Measurements from ENCODE around the gene CDKN1B. TPM values are rescaled to one million over a fixed set of nuclear protein-coding genes. Genes with fewer than 3 reads are reported as not detected.

Gene CDKN1B
- total and polyA plus RNA-seq, 2 experiments from 2014 or later = 9.3 to 27.9 TPM

- no peak for TF ChIP-seq EZH2phosphoT487 (IDR thresholded peaks at IDR 0.05; ENCODE audit: unreplicated experiment)
- TF ChIP-seq, protein P1, sequence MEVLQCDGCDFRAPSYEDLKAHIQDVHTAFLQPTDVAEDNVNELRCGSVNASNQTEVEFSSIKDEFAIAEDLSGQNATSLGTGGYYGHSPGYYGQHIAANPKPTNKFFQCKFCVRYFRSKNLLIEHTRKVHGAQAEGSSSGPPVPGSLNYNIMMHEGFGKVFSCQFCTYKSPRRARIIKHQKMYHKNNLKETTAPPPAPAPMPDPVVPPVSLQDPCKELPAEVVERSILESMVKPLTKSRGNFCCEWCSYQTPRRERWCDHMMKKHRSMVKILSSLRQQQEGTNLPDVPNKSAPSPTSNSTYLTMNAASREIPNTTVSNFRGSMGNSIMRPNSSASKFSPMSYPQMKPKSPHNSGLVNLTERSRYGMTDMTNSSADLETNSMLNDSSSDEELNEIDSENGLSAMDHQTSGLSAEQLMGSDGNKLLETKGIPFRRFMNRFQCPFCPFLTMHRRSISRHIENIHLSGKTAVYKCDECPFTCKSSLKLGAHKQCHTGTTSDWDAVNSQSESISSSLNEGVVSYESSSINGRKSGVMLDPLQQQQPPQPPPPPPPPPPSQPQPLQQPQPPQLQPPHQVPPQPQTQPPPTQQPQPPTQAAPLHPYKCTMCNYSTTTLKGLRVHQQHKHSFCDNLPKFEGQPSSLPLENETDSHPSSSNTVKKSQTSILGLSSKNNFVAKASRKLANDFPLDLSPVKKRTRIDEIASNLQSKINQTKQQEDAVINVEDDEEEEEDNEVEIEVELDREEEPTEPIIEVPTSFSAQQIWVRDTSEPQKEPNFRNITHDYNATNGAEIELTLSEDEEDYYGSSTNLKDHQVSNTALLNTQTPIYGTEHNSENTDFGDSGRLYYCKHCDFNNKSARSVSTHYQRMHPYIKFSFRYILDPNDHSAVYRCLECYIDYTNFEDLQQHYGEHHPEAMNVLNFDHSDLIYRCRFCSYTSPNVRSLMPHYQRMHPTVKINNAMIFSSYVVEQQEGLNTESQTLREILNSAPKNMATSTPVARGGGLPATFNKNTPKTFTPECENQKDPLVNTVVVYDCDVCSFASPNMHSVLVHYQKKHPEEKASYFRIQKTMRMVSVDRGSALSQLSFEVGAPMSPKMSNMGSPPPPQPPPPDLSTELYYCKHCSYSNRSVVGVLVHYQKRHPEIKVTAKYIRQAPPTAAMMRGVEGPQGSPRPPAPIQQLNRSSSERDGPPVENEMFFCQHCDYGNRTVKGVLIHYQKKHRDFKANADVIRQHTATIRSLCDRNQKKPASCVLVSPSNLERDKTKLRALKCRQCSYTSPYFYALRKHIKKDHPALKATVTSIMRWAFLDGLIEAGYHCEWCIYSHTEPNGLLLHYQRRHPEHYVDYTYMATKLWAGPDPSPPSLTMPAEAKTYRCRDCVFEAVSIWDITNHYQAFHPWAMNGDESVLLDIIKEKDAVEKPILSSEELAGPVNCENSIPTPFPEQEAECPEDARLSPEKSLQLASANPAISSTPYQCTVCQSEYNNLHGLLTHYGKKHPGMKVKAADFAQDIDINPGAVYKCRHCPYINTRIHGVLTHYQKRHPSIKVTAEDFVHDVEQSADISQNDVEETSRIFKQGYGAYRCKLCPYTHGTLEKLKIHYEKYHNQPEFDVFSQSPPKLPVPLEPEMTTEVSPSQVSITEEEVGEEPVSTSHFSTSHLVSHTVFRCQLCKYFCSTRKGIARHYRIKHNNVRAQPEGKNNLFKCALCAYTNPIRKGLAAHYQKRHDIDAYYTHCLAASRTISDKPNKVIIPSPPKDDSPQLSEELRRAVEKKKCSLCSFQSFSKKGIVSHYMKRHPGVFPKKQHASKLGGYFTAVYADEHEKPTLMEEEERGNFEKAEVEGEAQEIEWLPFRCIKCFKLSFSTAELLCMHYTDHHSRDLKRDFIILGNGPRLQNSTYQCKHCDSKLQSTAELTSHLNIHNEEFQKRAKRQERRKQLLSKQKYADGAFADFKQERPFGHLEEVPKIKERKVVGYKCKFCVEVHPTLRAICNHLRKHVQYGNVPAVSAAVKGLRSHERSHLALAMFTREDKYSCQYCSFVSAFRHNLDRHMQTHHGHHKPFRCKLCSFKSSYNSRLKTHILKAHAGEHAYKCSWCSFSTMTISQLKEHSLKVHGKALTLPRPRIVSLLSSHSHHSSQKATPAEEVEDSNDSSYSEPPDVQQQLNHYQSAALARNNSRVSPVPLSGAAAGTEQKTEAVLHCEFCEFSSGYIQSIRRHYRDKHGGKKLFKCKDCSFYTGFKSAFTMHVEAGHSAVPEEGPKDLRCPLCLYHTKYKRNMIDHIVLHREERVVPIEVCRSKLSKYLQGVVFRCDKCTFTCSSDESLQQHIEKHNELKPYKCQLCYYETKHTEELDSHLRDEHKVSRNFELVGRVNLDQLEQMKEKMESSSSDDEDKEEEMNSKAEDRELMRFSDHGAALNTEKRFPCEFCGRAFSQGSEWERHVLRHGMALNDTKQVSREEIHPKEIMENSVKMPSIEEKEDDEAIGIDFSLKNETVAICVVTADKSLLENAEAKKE (CRISPR knock-in tag; IDR thresholded peaks at IDR 0.05) = no peak
- TF ChIP-seq EZH2 (IDR thresholded peaks at IDR 0.05; ENCODE audit: low read depth, unreplicated experiment) = no peak
These were observed 14.0 kb downstream of the CDKN1B start (continued) for GRCh38 chr12:12731178-12731577.

DNA sequence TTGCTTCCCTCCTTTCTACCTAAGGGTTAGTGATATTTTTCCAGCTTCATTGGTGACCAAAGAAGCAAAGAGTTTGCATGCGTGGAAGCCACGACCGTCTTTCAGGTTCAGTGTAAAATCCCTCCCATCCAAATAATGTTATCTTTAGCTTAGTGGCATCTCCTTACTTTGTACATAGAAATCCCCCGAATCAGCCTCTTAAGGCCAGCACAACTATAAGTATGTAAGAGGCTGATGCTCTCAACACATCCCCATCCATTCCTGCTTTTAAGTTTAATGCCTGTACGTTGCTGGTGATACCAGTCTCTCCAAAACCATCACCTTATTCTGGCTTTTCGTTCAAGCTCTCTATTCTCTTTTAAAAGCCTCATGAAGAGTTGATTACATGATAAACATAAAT lies 14.6 kb downstream of the CDKN1B start:
- Mint-ChIP-seq H3K4me3 (no peak overlapping the region), H3K4me1 (peaks cover 12% of the 10 kb centered on the region), H3K36me3 (ENCODE audit: low read depth) (no peaks in the 10 kb centered on the region; the same call in 2 of the 3 replicates), H3K27me3 (ENCODE audit: insufficient read depth, low read depth, poor library complexity) (peaks cover 7% of the 10 kb centered on the region), H3K27ac (no peak overlapping the region), H3K9me3 (no peaks in the 10 kb centered on the region)
- H3K79me2 ChIP-seq (replicated peaks; ENCODE audit: insufficient read depth) = no peaks in the 10 kb centered on the region
- H3K4me2 ChIP-seq = no peak overlapping the region
- no peak overlapping the region for H3K4me3 ChIP-seq
- ATAC-seq (no peak), DNase-seq (ENCODE audit: low spot score) (no peak)
- no peaks in the 10 kb centered on the region for H3K36me3 ChIP-seq (ENCODE audit: insufficient read depth)
- H4K20me1 ChIP-seq (replicated peaks; ENCODE audit: insufficient read depth) = no peaks in the 10 kb centered on the region
- H3K9me2 ChIP-seq (ENCODE audit: insufficient read depth) = no peaks in the 10 kb centered on the region
- H3K4me1 ChIP-seq (ENCODE audit: insufficient read depth) = peaks cover 2% of the 10 kb centered on the region; the same call in 1 of the 2 replicates
- 0 out of 2 replicates have a peak, but pooled peaks cover 5% of the 10 kb centered on the region for H3K27me3 ChIP-seq (ENCODE audit: insufficient read depth)
- no peak overlapping the region for H3K27ac ChIP-seq (ENCODE audit: low read depth)
- H2AFZ ChIP-seq = no peak overlapping the region
- 0 out of 2 replicates have a peak, but pooled peaks cover 2% of the 10 kb centered on the region for H3F3A ChIP-seq (replicated peaks; ENCODE audit: low read depth)
- TF ChIP-seq NANOG (IDR thresholded peaks at IDR 0.05; ENCODE audit: borderline replicate concordance) = no peak
- TF ChIP-seq EZH2 (IDR thresholded peaks at IDR 0.05; ENCODE audit: low read depth, unreplicated experiment) = no peak
- TF ChIP-seq, protein P1 (CRISPR knock-in tag; IDR thresholded peaks at IDR 0.05) = no peak
- TF ChIP-seq, protein P2, sequence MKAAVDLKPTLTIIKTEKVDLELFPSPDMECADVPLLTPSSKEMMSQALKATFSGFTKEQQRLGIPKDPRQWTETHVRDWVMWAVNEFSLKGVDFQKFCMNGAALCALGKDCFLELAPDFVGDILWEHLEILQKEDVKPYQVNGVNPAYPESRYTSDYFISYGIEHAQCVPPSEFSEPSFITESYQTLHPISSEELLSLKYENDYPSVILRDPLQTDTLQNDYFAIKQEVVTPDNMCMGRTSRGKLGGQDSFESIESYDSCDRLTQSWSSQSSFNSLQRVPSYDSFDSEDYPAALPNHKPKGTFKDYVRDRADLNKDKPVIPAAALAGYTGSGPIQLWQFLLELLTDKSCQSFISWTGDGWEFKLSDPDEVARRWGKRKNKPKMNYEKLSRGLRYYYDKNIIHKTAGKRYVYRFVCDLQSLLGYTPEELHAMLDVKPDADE (IDR thresholded peaks at IDR 0.05) = no peak
- TF ChIP-seq POLR2AphosphoS5 (IDR thresholded peaks at IDR 0.05; ENCODE audit: low read depth) = no peak

Measured in GM23338 (cell line).